HUDEP-2 (cell line): ENCODE results near the gene ZFTA.
"Not testable (repeated sequence)": the region's sequence is repeated elsewhere in the genome, so short reads cannot be mapped to it uniquely, and the experiment has no call there.

Experiments
- DNase-seq, 76 experiments: peaks; one replicate each; lab custom pipeline; 2025; ENCODE audit not compliant: unreplicated experiment in 76 of 76; lab: John Stamatoyannopoulos, UW

Gene ZFTA

GRCh38 chr11:63768237-63769041 is at the start of gene ZFTA:
TSS of gene ZFTA (minus strand) at chr11:63768775. CDS start at chr11:63768622, 153 bp downstream.
- peak in 26 of 76 experiments; percentile 3 to 48 (median 18) for DNase-seq

GRCh38 chr11:63817758-63818498 is 49.4 kb upstream of the ZFTA start:
- DNase-seq, result no peak

- no peak for DNase-seq
Measured at GRCh38 chr11:63816732-63817131, 48.2 kb upstream of the ZFTA start.

DNA sequence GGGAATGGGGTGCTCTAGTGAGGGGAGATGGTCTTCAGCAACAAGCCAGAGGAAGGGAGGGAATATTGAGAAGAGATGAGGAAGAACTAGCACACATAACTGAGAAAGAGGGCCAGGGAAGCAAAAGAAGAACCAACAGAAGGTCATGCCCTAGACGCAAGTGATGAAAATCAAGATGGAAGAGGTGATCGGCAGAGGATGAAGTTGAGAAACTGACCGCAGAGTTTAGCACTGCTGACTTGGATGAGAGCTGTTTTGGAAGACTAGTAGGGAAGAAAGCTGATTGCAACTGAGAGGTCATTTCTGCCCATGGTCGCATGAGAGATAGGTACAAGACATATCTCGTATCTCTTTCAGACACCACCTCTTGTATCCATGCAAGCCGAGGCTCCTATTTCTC is 47.6 kb upstream of the ZFTA start:
- DNase-seq, result no peak

DNA sequence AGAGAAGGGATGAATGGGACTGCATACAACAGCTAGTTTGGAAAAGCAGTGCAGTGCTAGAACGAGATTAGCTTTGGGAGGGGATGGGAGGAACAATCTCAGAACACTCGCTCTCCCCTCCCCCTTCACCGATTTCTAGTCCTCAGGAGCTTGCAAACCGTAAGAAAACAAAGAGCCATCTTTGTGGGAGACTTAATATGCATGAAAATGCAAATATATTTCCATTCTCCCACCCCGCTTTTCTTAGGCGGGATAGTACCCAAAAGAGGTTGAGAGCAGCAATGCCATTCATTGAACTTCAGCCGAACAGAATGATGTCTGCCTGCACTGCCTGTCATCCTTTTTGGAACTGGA is 45.8 kb upstream of the ZFTA start:
- peak in 1 of 76 experiments; percentile 8 for DNase-seq

GRCh38 chr11:63813563-63814382 is 45.2 kb upstream of the ZFTA start:
- peak in 2 of 76 experiments; percentile 15 to 27 for DNase-seq

DNA sequence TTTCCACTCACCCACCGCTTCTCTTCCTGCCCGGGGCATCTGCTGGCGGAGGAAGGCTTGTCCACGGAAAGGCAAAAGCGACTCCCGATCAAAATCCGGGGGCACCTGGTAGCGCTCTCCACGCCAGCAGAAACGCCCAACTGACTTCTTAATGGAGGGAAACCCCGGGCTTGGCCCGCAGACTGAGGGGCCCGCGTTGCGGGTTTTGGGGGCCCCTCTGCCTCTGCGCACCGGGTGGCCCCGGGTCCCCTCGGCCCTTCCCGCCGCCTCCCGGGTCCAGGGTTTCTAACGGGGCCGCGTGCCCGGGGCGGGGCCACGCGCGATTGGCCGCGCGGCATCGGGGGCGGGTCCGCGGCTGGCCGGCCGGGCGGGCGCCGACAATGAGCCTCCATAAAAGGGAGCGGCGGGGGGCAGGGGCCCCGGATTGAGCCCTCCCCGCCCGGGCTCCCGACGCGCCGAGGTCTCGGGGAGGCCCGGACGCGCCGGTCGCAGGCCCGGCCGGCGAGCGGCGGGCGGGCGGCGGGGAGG is 44.5 kb upstream of the ZFTA start, which contains the start of gene SPINDOC:
TSS of gene SPINDOC (plus strand) at position 422 of the 528 bp plus-strand sequence. CDS start 231 bp downstream, outside the sequence.
- peak in 56 of 76 experiments; percentile 4 to 67 (median 38) for DNase-seq

GRCh38 chr11:63811522-63811921 is 42.9 kb upstream of the ZFTA start:
- DNase-seq, result no peak

DNA sequence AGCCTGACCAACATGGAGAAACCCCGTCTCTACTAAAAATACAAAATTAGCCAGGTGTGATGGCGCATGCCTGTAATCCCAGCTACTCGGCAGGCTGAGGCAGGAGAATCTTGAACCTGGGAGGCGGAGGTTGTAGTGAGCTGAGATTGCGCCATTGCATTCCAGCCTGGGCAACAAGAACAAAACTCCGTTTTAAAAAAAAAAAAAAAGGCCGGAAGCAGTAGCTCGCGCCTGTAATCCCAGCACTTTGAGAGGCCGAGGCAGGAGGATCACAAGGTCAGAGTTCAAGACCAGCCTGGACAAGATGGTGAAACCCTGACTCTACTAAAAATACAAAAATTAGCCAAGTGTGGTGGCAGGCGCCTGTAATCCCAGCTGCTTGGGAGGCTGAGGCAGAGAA is 41.8 kb upstream of the ZFTA start:
- DNase-seq, result not testable (repeated sequence)

- no peak for DNase-seq
Measured at GRCh38 chr11:63805844-63806415, 37.4 kb upstream of the ZFTA start.

DNA sequence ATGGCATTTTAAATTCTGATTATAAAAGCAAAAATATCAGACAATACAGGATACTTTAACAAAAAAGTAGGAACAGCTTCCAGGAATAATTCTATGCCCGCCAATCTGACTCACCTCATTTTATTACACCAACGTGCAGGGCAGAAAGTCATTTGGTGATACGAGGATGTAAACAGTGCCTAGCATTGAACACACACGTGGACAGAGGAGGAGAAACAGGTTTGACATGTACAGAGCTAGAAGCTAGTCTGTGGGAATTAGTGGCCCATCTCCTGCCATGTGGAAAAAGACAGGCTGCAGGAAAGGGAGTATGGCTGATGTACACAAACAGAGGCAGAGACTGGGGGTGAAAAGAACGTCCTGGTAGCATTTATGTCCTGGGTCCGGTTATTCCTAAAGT is 35.7 kb upstream of the ZFTA start:
- DNase-seq, result no peak

DNA sequence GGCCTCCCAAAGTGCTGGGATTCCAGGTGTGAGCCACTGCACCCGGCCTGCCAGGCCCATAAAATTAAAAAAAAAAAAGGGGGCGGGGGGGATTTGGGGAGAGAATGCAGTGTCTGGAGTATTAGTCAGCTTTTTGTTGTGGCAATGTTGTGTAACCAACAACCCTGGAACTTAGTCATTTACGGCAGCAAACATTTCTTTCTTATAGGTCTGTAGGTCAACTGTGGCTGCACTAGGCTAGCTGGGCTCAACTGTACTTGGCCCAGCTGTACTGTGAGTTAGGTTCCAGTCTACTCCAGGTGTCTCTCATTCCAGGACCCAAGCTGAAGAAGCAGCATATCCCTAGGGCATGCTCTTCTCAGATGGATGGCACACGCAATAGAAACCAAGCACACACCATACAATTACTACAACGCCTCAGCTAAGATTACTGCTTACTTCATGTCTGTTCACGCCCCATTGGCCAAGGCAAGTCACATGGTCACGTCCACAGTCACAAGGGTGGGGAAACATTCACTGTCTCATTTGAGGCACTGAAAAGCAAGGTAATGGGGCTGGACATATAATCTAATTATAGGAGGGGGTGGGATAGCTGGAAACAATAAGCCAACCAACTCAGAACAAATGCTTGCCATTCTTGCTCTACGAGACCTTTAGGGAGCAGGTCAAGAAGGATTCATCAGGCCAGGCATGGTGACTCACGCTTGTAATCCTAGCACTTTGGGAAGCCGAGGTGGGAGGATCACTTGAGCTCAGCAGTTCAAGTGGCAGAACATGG is 34.3 kb upstream of the ZFTA start:
- DNase-seq, result peak in 2 of 76 experiments; percentile 1 to 7

DNA sequence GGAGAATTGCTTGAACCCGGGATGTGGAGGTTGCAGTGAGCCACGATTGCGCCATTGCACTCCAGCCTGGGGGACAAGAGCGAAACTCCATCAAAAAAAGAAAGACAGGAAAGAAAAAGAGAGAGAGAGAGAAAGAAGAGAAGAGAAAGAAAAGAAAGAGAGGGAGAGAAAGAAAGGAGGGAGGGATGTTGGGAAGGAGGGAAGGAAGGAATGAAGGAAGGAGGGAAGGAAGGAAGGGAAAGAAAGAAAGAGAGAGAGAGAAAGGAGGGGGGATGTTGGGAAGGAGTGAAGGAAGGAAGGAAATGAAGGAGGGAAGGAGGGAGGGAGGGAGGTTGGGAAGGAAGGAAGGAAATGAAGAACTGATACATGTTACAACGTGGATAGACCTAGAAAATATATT is 32.3 kb upstream of the ZFTA start:
- no peak for DNase-seq

GRCh38 chr11:63795066-63795465 is 26.5 kb upstream of the ZFTA start:
- no peak for DNase-seq

GRCh38 chr11:63793161-63793560 is 24.6 kb upstream of the ZFTA start:
- DNase-seq, result no peak

DNA sequence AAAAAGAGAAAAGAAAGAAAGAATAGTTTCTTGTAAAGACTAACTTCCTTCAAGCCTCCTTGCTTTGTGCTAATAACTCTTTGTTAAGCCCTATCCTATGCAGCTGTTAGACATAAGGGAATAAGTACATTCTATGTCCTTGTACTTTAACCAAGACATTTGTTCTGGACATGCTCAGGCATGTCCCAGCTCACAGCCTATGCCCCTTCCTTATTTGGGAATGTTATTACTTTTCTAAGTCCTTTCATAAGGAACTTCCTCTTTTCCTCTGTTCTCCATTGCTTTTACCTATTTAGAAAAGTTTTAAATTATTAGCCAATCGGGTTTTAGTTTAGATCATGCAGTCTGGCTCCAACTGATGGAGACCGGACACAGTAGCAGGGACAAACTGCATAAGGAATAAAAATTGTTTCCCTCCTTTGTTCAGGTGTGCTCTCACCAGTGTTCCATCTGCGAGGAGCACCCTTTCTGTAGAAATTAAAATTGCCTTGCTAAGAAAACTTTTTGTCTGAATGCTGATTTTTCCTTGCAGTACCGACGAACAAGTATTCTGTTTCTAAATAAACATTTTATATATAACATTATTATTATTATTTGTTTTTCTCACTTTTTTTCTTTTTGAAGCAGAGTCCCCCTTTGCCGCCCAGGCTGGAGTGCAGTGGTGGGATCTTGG is 23.1 kb upstream of the ZFTA start:
- no peak for DNase-seq

DNA sequence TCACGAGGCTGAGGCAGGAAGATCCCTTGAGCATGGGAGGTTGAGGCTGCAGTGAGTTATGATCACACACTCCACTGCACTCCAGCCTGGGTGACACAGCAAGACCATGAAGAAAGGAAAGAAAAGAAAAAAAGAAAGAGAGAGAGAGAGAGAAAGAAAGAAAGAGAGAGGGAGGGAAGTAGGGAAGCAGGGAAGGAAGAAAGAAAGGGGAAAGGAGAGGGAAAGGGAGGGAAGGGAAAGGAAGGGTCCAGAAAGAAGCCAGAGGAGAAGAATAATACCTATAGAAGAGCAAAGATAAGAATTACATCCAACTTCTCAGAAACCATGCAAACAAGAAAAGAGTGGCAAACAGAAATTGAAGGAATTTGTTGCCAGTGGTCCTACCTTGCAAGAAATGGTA is 17.2 kb upstream of the ZFTA start:
- DNase-seq, result no peak

GRCh38 chr11:63783925-63784592 is 15.5 kb upstream of the ZFTA start:
- no peak for DNase-seq

- DNase-seq, result no peak
Measured at GRCh38 chr11:63782749-63783148, 14.2 kb upstream of the ZFTA start.
